ENCODE results near the gene RNF2. TPM values are rescaled to one million over a fixed set of nuclear protein-coding genes. Genes with fewer than 3 reads are reported as not detected.
"Not testable (repeated sequence)": the region's sequence is repeated elsewhere in the genome, so short reads cannot be mapped to it uniquely, and the experiment has no call there.

The RNF2 gene
- total RNA-seq = 17.2 TPM
- long read RNA-seq, transcript RNF2-202 (7 exons, 3,606 nt) = major isoform, 18 of 19 reads
- long read RNA-seq, partial matches to known transcripts = 0 of 19 reads
- long read RNA-seq, other reads (novel, unspliced or antisense) = 1 of 19 reads

DNA sequence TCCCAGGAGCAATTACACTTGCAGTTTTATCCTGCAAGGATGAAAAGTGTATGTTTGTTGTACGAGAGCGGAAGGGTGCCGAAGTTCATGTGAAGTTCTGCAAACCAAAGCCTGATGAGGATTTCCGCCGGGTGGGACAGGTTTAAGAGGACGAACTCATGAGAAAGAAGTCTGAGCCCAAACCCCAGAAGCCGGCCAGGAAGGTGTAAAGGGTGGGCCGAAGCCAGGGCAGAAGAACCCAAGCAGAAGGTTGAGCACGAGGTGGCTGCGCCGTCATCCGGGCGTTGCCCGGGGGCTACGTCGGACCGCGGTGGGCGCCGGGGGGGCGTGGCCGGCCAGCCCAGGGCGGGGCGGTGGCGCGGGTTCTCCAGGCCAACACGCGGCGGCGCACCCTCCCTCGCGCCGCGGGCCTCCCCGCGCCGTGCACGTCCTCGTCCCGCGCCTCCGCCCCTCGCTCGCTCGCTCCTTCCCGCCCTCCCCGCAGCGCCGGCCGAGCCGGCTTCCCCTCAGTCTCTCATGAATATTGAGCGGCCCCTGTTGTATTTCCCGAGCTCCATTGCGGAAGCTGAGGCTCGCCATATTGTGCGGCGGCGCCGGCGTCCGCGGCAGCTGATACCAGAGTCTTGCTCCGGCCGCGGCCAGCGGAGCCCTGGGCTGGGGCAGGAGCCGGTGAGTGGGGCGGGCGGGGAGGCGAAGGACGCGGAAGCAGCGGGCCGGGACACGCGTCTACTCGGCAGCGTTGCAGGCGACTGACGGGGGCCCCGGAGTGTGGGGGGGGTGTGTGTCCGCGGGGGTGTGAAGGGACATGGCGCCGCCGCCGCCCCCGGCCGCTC, at the start of gene RNF2:
TSS of gene RNF2 (plus strand) at position 578 of the 833 bp plus-strand sequence. CDS start 41,996 bp downstream, outside the sequence.
- DNase-seq (ENCODE audit: low spot score) = peak; percentile 91
- intact Hi-C loops (cut with DNase I) = loop anchor here (2.0 kb wide), 1 partner anchor 112 kb away; the partner anchor contains the start of genes SWT1 and TRMT1L

DNA sequence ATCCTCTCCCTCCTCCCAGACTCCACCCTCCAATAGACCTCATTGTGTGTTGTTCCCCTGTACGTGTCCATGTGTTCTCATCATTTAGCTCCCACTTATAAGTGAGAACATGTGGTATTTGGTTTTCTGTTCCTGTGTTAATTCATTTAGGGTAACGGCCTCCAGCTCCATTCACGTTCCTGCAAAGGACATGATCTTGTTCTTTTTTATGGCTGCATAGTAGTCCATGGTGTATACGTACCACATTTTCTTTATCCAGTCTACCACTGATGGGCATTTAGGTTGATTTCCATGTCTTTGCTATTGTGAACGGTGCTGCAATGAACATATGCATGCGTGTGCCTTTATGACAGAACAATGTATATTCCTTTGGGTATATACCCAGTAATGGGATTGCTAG, 45.4 kb upstream of the RNF2 start:
- DNase-seq (ENCODE audit: low spot score); intact Hi-C loops (cut with DNase I): not testable (repeated sequence)

- intact Hi-C loops (cut with DNase I) = not testable (repeated sequence)
These were observed 44.0 kb upstream of the RNF2 start for GRCh38 chr1:185001312-185001880.

DNA sequence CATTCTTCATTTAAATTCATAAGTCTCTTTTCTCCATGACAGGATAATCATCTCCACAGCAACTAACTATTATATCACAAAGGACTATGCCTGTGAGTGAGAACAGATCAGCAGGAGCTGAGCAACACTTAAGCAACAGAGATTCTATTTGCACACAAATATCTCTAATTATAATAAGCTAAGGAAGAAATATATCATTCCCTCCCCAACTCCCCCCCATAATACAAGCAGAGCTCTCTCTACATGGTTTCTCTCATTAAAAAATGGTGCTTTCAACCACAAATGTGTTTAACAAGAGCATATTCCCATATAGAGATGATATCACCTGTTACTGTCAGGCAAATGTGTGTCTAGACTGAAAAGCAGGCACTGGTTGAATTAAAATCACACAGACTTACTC, 36.5 kb upstream of the RNF2 start:
- no peak for DNase-seq (ENCODE audit: low spot score)
- intact Hi-C loops (cut with DNase I) = no loop called here

More at GRCh38 chr1:185001312-185001880, 44.0 kb upstream of the RNF2 start:
- DNase-seq (ENCODE audit: low spot score) = not testable (repeated sequence)

DNA sequence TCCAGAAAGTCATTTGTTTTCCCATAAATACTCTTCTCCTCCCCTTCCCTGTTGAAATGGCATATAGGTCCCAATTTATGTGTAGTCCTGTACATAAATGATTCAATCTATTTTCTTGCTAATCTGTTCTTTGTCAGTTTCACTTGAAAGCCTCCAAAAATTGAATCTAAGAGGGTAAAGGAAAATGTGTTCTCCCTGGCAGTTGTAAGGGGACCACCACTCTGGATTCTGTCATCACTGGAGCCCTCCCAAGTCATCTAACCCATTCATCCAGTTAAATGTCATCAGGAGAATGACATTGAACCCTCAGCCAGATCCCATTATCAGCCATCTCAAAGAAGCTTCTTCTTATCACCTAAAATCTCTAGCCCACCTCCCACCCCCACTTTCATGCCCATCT, 35.0 kb upstream of the RNF2 start:
- intact Hi-C loops (cut with DNase I) = no loop called here

DNA sequence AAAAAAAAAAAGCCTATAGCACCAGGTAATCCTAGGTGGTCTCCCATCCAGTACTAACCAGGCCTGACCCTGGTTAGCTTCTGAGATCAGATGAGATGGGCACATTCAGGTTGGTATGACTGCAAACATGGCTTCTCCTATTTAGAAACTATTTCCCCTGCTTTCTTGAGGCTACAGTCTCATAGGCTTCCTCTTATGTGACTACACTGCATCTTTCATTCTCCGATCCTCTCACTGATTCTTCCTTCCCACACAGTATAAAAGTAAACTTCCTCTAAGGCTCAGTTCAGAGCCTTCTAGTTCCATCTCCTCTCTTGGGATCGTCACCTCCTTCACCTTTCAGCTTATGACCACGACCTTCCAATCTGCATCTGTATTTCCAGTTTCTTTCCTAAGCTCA, 30.4 kb upstream of the RNF2 start:
- intact Hi-C loops (cut with DNase I) = no loop called here
- no peak for DNase-seq (ENCODE audit: low spot score)

More for the DNA sequence above, 35.0 kb upstream of the RNF2 start:
- DNase-seq (ENCODE audit: low spot score) = no peak

GRCh38 chr1:185015631-185016030, 29.7 kb upstream of the RNF2 start:
- intact Hi-C loops (cut with DNase I) = no loop called here
- no peak for DNase-seq (ENCODE audit: low spot score)

DNA sequence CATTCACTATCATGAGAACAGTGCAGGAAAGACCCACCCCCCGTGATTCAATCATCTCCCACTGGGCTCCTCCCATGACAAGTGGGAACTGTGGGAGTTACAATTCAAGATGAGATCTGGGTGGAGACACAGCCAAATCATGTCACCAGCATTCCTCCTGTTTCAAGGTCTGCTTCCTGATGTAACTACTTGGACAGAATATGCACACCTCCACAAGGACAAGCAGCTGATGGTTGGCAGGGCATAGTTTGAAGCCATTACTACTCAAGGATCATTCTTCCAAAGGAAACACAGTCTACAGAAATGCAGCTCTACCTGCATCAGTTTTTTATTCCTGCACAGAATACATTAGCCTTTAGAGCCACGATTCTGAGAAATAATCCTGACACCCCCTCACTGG, 28.5 kb upstream of the RNF2 start:
- no peak for DNase-seq (ENCODE audit: low spot score)
- intact Hi-C loops (cut with DNase I) = no loop called here

GRCh38 chr1:185017338-185017737, 28.0 kb upstream of the RNF2 start:
- DNase-seq (ENCODE audit: low spot score) = no peak
- intact Hi-C loops (cut with DNase I) = no loop called here

DNA sequence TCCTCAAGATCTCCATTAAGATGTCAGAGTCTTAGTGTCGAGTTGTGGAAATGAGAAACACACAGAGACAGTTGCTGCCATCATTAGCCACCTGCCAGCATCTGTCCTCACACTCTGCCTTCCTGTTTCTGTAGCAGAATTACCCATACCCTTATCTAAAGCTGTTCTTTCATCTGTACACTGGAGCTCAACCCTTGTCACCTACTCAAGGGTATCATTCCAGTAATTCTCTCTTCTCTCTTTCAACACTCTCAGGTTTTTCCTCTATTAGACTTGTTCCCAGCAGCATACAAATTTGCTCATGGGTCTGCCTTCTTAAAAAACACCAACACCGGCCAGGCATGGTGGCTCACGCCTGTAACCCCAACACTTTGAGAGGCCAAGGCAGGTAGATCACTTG, 27.4 kb upstream of the RNF2 start:
- intact Hi-C loops (cut with DNase I) = no loop called here
- DNase-seq (ENCODE audit: low spot score) = no peak

GRCh38 chr1:185027252-185027882, 18.0 kb upstream of the RNF2 start:
- intact Hi-C loops (cut with DNase I) = no loop called here
- DNase-seq (ENCODE audit: low spot score) = no peak

- intact Hi-C loops (cut with DNase I) = no loop called here
- no peak for DNase-seq (ENCODE audit: low spot score)
These were observed 11.7 kb upstream of the RNF2 start for GRCh38 chr1:185033686-185034085.

DNA sequence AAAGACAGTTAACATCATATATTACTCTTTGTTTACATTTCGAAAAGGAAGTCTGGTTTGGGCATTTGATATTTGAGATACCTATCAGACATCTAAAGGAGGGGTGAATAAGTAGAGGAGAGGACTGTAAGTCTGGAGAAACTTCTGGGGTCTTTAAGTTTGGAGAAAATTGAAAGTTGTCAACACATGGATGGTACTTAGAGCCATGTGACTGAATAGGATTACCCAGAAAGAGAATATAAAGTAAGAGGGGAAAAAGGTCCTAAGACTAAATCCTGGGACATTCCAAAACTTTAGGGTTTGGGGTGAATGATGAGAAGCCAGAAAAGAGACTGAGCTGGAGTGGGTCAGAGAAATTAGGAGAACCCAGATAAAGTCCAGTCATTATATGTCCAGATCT, 10.1 kb upstream of the RNF2 start:
- intact Hi-C loops (cut with DNase I) = no loop called here
- no peak for DNase-seq (ENCODE audit: low spot score)

- intact Hi-C loops (cut with DNase I) = no loop called here
These were observed 6.5 kb upstream of the RNF2 start for GRCh38 chr1:185038813-185039376.

GRCh38 chr1:185039726-185040407, 5.5 kb upstream of the RNF2 start:
- intact Hi-C loops (cut with DNase I) = no loop called here
- DNase-seq (ENCODE audit: low spot score) = no peak

More at GRCh38 chr1:185038813-185039376, 6.5 kb upstream of the RNF2 start:
- no peak for DNase-seq (ENCODE audit: low spot score)

- DNase-seq (ENCODE audit: low spot score) = no peak
- intact Hi-C loops (cut with DNase I) = no loop called here
These were observed 5.0 kb upstream of the RNF2 start for GRCh38 chr1:185040408-185040735.

- intact Hi-C loops (cut with DNase I) = no loop called here
These were observed 3.6 kb upstream of the RNF2 start for GRCh38 chr1:185041742-185042141.

GRCh38 chr1:185042737-185043136, 2.6 kb upstream of the RNF2 start:
- no peak for DNase-seq (ENCODE audit: low spot score)
- intact Hi-C loops (cut with DNase I) = no loop called here

More at GRCh38 chr1:185041742-185042141, 3.6 kb upstream of the RNF2 start:
- DNase-seq (ENCODE audit: low spot score) = no peak

DNA sequence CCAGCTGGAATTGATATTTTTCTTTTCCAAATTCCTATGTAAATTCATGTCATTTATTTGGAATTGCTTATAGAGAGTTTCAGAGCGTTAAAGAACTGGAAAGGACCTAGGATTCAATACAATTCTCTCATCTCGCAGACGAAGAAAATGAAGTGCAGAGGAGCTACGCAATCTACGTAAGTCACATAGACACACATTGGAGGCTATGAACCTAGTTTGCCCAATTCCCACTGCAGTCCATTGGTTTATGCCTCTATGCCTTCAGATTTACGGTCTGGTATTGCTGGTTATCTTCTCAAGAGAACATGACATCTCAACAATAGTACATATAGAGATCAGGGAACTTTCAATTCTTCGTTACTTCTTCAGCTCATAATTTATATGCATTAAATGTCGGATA, 971 bp upstream of the RNF2 start:
- DNase-seq (ENCODE audit: low spot score) = no peak
- intact Hi-C loops (cut with DNase I) = loop anchor here (2.0 kb wide), 1 partner anchor 112 kb away; the partner anchor contains the start of genes SWT1 and TRMT1L

All from cardiac septum (tissue), 1 donor.